GM18858 (cell line): Measurements from ENCODE around the gene VTI1A.

ENCODE experiments used
- ATAC-seq: cut with Tn5 transposase; IDR thresholded peaks from one replicate; pipeline ENCODE4 v1.9.1; 2021; ENCODE audit not compliant: unreplicated experiment

Gene VTI1A

GRCh38 chr10:112750427-112751167 is 303.6 kb downstream of the VTI1A start:
- no peak for ATAC-seq

- no peak for ATAC-seq
These were observed 304.6 kb downstream of the VTI1A start for GRCh38 chr10:112751651-112752050.

- no peak for ATAC-seq
These were observed 305.3 kb downstream of the VTI1A start for GRCh38 chr10:112752288-112752687.

- no peak for ATAC-seq
These were observed 307.0 kb downstream of the VTI1A start for GRCh38 chr10:112753961-112754411.

GRCh38 chr10:112755446-112756234 is 308.6 kb downstream of the VTI1A start:
- ATAC-seq, result no peak

GRCh38 chr10:112756235-112756527 is 309.2 kb downstream of the VTI1A start:
- ATAC-seq, result no peak

GRCh38 chr10:112758961-112759360 is 311.9 kb downstream of the VTI1A start:
- ATAC-seq, result no peak

- ATAC-seq, result no peak
These were observed 312.5 kb downstream of the VTI1A start for GRCh38 chr10:112759496-112759895.

- ATAC-seq, result no peak
These were observed 314.2 kb downstream of the VTI1A start for GRCh38 chr10:112761256-112761655.

GRCh38 chr10:112763916-112764520 is 317.0 kb downstream of the VTI1A start:
- no peak for ATAC-seq

GRCh38 chr10:112765717-112766235 is 318.8 kb downstream of the VTI1A start:
- ATAC-seq, result no peak

- no peak for ATAC-seq
These were observed 319.6 kb downstream of the VTI1A start for GRCh38 chr10:112766636-112767035.

- no peak for ATAC-seq
These were observed 320.1 kb downstream of the VTI1A start for GRCh38 chr10:112767156-112767555.

GRCh38 chr10:112768121-112768520 is 321.1 kb downstream of the VTI1A start:
- no peak for ATAC-seq

GRCh38 chr10:112769081-112769480 is 322.1 kb downstream of the VTI1A start:
- ATAC-seq, result no peak

GRCh38 chr10:112769611-112770370 is 322.8 kb downstream of the VTI1A start:
- ATAC-seq, result no peak

- no peak for ATAC-seq
These were observed 324.7 kb downstream of the VTI1A start for GRCh38 chr10:112771733-112772132.

- ATAC-seq, result no peak
These were observed 326.8 kb downstream of the VTI1A start for GRCh38 chr10:112773783-112774182.

GRCh38 chr10:112774210-112774609 is 327.2 kb downstream of the VTI1A start:
- ATAC-seq, result no peak

- ATAC-seq, result no peak
These were observed 327.8 kb downstream of the VTI1A start for GRCh38 chr10:112774798-112775197.

GRCh38 chr10:112775381-112775780 is 328.4 kb downstream of the VTI1A start:
- no peak for ATAC-seq
